Fibroblast of skin of abdomen (primary cell): ENCODE data around the gene ZNRD2.

Experiments used
- DNase-seq: peaks from one replicate; pipeline ENCODE4 v3.0.0-alpha.2; 2013

ZNRD2 gene

GRCh38 chr11:65589444-65590239, 19.4 kb downstream of the ZNRD2 start:
- no peak for DNase-seq

GRCh38 chr11:65590240-65590738, 20.0 kb downstream of the ZNRD2 start:
- DNase-seq = no peak

- peak; percentile 33 for DNase-seq
These were observed 21.9 kb downstream of the ZNRD2 start for GRCh38 chr11:65591939-65592857.

GRCh38 chr11:65592858-65593517, 22.7 kb downstream of the ZNRD2 start:
- DNase-seq = no peak

- DNase-seq = no peak
These were observed 23.5 kb downstream of the ZNRD2 start for GRCh38 chr11:65593518-65594414.

GRCh38 chr11:65595131-65595530, 24.9 kb downstream of the ZNRD2 start:
- DNase-seq = no peak

GRCh38 chr11:65595543-65596281, 25.4 kb downstream of the ZNRD2 start, which contains the start of gene KCNK7:
KCNK7 (minus strand) TSS chr11:65595800; CDS start chr11:65595772, 28 bp downstream.
- DNase-seq = no peak

GRCh38 chr11:65596520-65596919, 26.2 kb downstream of the ZNRD2 start:
- no peak for DNase-seq

- DNase-seq = no peak
These were observed 28.0 kb downstream of the ZNRD2 start for GRCh38 chr11:65598258-65598699.

GRCh38 chr11:65599216-65599954, 29.1 kb downstream of the ZNRD2 start:
- no peak for DNase-seq

GRCh38 chr11:65599955-65600246, 29.6 kb downstream of the ZNRD2 start:
- no peak for DNase-seq

- DNase-seq = no peak
These were observed 34.0 kb downstream of the ZNRD2 start for GRCh38 chr11:65604258-65604657.

- peak; percentile 96 for DNase-seq
These were observed 36.8 kb downstream of the ZNRD2 start for GRCh38 chr11:65606876-65607613.

GRCh38 chr11:65607614-65608426, 37.5 kb downstream of the ZNRD2 start:
- DNase-seq = no peak

- DNase-seq = no peak
These were observed 39.0 kb downstream of the ZNRD2 start for GRCh38 chr11:65609229-65609628.

- DNase-seq = no peak
These were observed 39.4 kb downstream of the ZNRD2 start for GRCh38 chr11:65609665-65610064.

- DNase-seq = no peak
These were observed 40.1 kb downstream of the ZNRD2 start for GRCh38 chr11:65610404-65610803.

GRCh38 chr11:65611028-65611757, 40.9 kb downstream of the ZNRD2 start:
- DNase-seq = no peak
